HepG2 (cell line): ENCODE results near the gene LRRC10B. TPM values are rescaled to one million over a fixed set of nuclear protein-coding genes. Genes with fewer than 3 reads are reported as not detected.

Source experiments
- CSRNP1 ChIP-seq: sonication (generic); formaldehyde crosslinking; IDR thresholded peaks from 2 replicates; pipeline ENCODE4 v1.8.1; 2023; ENCODE audit warnings: mild to moderate bottlenecking, missing genetic modification reagents
- DZIP1 ChIP-seq: sonication (generic); formaldehyde crosslinking; IDR thresholded peaks from 2 replicates; pipeline ENCODE4 v1.5.0; 2020; ENCODE audit warnings: mild to moderate bottlenecking, missing genetic modification reagents
- SKI ChIP-seq: fragments of 450-650 bp; IDR thresholded peaks from one replicate; pipeline ENCODE4 v1.6.1; 2018; ENCODE audit warnings: mild to moderate bottlenecking; ENCODE audit not compliant: partially characterized antibody
- SP1 ChIP-seq, 2 experiments: fragments of 450-650 bp in 1 of 2; sonication (generic) in 1 of 2; formaldehyde crosslinking in 1 of 2; IDR thresholded peaks; 2 replicates each; pipeline versions ENCODE4 v1.4.0 to v1.6.1; 2016 to 2020; ENCODE audit warnings: missing genetic modification reagents in 1 of 2
- SP2 ChIP-seq: sonication (generic); formaldehyde crosslinking; IDR thresholded peaks from 2 replicates; pipeline ENCODE4 v1.5.1; 2020; ENCODE audit warnings: mild to moderate bottlenecking, missing genetic modification reagents
- SPEN ChIP-seq: sonication (generic); formaldehyde crosslinking; IDR thresholded peaks from 2 replicates; pipeline ENCODE4 v1.5.1; 2020; ENCODE audit warnings: low read depth, mild to moderate bottlenecking, missing genetic modification reagents
- SRSF1 ChIP-seq: fragments of 200-400 bp; formaldehyde crosslinking; optimal IDR thresholded peaks from 2 replicates; pipeline ENCODE3; 2017; ENCODE audit warnings: mild to moderate bottlenecking, low read depth, low read length, moderate library complexity
- SRY ChIP-seq: sonication (generic); formaldehyde crosslinking; IDR thresholded peaks from 2 replicates; pipeline ENCODE4 v1.8.0; 2022; ENCODE audit warnings: mild to moderate bottlenecking, missing genetic modification reagents
- STAT5B ChIP-seq: sonication (generic); formaldehyde crosslinking; IDR thresholded peaks from 2 replicates; pipeline ENCODE4 v1.4.0; 2020; ENCODE audit warnings: missing genetic modification reagents
- TSC22D2 ChIP-seq: sonication (generic); formaldehyde crosslinking; IDR thresholded peaks from 2 replicates; pipeline ENCODE4 v1.5.1; 2020; ENCODE audit warnings: missing genetic modification reagents, mild to moderate bottlenecking, borderline replicate concordance
- ZBTB38 ChIP-seq: sonication (generic); formaldehyde crosslinking; IDR thresholded peaks from 2 replicates; pipeline ENCODE4 v1.5.1; 2020; ENCODE audit warnings: mild to moderate bottlenecking, missing genetic modification reagents
- ZFAT ChIP-seq: sonication (generic); formaldehyde crosslinking; conservative IDR thresholded peaks from 2 replicates; pipeline ENCODE4 v1.8.1; 2023; ENCODE audit warnings: missing genetic modification reagents, inconsistent platforms
- ZFP82 ChIP-seq: sonication (generic); formaldehyde crosslinking; IDR thresholded peaks from 2 replicates; pipeline ENCODE4 v1.5.1; 2020; ENCODE audit warnings: mild to moderate bottlenecking, missing genetic modification reagents, borderline replicate concordance
- ZMYM4 ChIP-seq: sonication (generic); formaldehyde crosslinking; IDR thresholded peaks from 2 replicates; pipeline ENCODE4 v1.8.1; 2023; ENCODE audit warnings: mild to moderate bottlenecking, missing genetic modification reagents
- ZNF207 ChIP-seq: fragments of 450-650 bp; IDR thresholded peaks from 2 replicates; pipeline ENCODE4 v1.6.1; 2016; ENCODE audit warnings: antibody characterized with exemption, borderline replicate concordance
- ZNF225 ChIP-seq: sonication (generic); formaldehyde crosslinking; IDR thresholded peaks from 2 replicates; pipeline ENCODE4 v1.4.0; 2020; ENCODE audit warnings: mild to moderate bottlenecking, missing genetic modification reagents
- ZNF646 ChIP-seq: sonication (generic); formaldehyde crosslinking; IDR thresholded peaks from 2 replicates; pipeline ENCODE4 v1.9.0; 2021; ENCODE audit warnings: mild to moderate bottlenecking, missing genetic modification reagents
- ZNF775 ChIP-seq: sonication (generic); formaldehyde crosslinking; IDR thresholded peaks from 2 replicates; pipeline ENCODE4 v1.4.0; 2020; ENCODE audit warnings: missing genetic modification reagents, mild to moderate bottlenecking, moderate library complexity, borderline replicate concordance
- ZNF792 ChIP-seq: IDR thresholded peaks from 2 replicates; pipeline ENCODE4 v1.6.1; 2016
- polyA plus RNA-seq, 8 experiments: library from polyadenylated mRNA; depleted of rRNA in 3 of 8; stranded (reverse) in 7 of 8; unstranded in 1 of 8; fragments of >200 nt; fragmentation: Illumina TruSeq in 4 of 8; extraction: Trizol in 4 of 8; gene quantifications; 2 replicates each; pipeline versions ENCODE4 v1.2.1 to v1.2.3, GENCODE V29; 2011 to 2016; ENCODE audit warnings: low read depth in 4 of 8, missing spikeins in 1 of 8, mixed read lengths in 1 of 8; ENCODE audit not compliant: insufficient read depth in 1 of 8
- total RNA-seq, 5 experiments: library from RNA; depleted of rRNA; stranded (reverse); fragments of >200 nt; fragmentation: Illumina TruSeq; extraction: Trizol; gene quantifications; 2 replicates each; pipeline ENCODE4 v1.2.3, GENCODE V29; 2016; ENCODE audit warnings: low read depth in 1 of 5

The LRRC10B gene
- total and polyA plus RNA-seq, 2 of the 13 experiments (the other 11 are each of a cell fraction or from before 2014, with no cell fraction given) = not detected

GRCh38 chr11:61488651-61489291, 19.8 kb upstream of the LRRC10B start (continued):
- peak; percentile 53; the same call in 1 of the 2 replicates for TF ChIP-seq DZIP1 (CRISPR knock-in tag)
- TF ChIP-seq ZBTB38 (CRISPR knock-in tag) = peak; percentile 45; the same call in 1 of the 2 replicates
- no peak for TF ChIP-seq SRY (CRISPR knock-in tag)
- TF ChIP-seq ZNF792 = 0 out of 2 replicates have a peak, but pooled peaks have one; percentile 62
- no peak for TF ChIP-seq ZNF225
- TF ChIP-seq ZMYM4 = no peak
- no peak for TF ChIP-seq ZFP82 (CRISPR knock-in tag)
- TF ChIP-seq ZNF207 = no peak
- peak; percentile 67 for TF ChIP-seq SPEN (CRISPR knock-in tag)
- TF ChIP-seq ZFAT (CRISPR knock-in tag) = no peak
- peak; percentile 36 for TF ChIP-seq SKI
- TF ChIP-seq SP1 (IDR thresholded peaks at IDR 0.05) = no peak
- no peak for TF ChIP-seq SP1 (CRISPR knock-in tag; IDR thresholded peaks at IDR 0.05)
- TF ChIP-seq ZNF775 (CRISPR knock-in tag) = no peak
- no peak for TF ChIP-seq ZNF646 (CRISPR knock-in tag)
- TF ChIP-seq SRSF1 = no peak
- TF ChIP-seq CSRNP1 = peak; percentile 75; the same call in 1 of the 2 replicates
- no peak for TF ChIP-seq SP2 (CRISPR knock-in tag)
- peak; percentile 65; the same call in 1 of the 2 replicates for TF ChIP-seq TSC22D2
- TF ChIP-seq STAT5B (CRISPR knock-in tag) = no peak; the same call in 1 of the 2 replicates
